Mucosa of descending colon (tissue), 3 donors: ENCODE results near the gene SPAG4. TPM values are rescaled to one million over a fixed set of nuclear protein-coding genes. Genes with fewer than 3 reads are reported as not detected.

ENCODE experiments used
- ATAC-seq: fragments of 200-7000 bp; cut with Tn5 transposase; one replicate; pipeline ENCODE4 v1.9.1; 2020; ENCODE audit warnings: mild to moderate bottlenecking, moderate library complexity
- DNase-seq, 3 donors: peaks; one replicate each; pipeline ENCODE4 v3.0.0-alpha.2; 2020
- H3K36me3 ChIP-seq: fragments of 200-600 bp; one replicate; pipeline ENCODE4 v1.8.0; 2021; ENCODE audit warnings: low read depth, mild to moderate bottlenecking
- H3K4me1 ChIP-seq: fragments of 200-600 bp; one replicate; pipeline ENCODE4 v1.8.0; 2021; ENCODE audit warnings: low read depth, mild to moderate bottlenecking
- H3K4me3 ChIP-seq: fragments of 200-600 bp; one replicate; pipeline ENCODE4 v1.8.0; 2021; ENCODE audit warnings: mild to moderate bottlenecking
- H3K9me3 ChIP-seq: fragments of 200-600 bp; one replicate; pipeline ENCODE4 v1.8.0; 2021; ENCODE audit warnings: mild to moderate bottlenecking
- CTCF ChIP-seq: fragments of 200-600 bp; IDR thresholded peaks from one replicate; pipeline ENCODE4 v1.8.0; 2022; ENCODE audit warnings: antibody characterized with exemption, mild to moderate bottlenecking
- intact Hi-C, 2 donors: fragments of 100-400 bp; cut with DNase I in 1 of 2; cut with micrococcal nuclease in 1 of 2; formaldehyde crosslinking; loops; one replicate each; pipeline versions ENCODE4 v1.11.0 to v1.11.1; 2022; cut with DNase I, micrococcal nuclease
- total RNA-seq, 3 donors: library from RNA; stranded (reverse); fragmentation: NEBNext Ultra II Directional in 2 of 3; extraction: Animal tissue kit (Norgen Biotek cat#: 25700) in 2 of 3; gene quantifications; one replicate each; pipeline versions ENCODE4 v1.2.1 to v1.2.4, GENCODE V29; 2021 to 2023
- donor health status: DM: no; HTN: no; CAD: no; lungs with moderate emphysema.
- donor health status: DM: no; HTN: no; CAD: no.
- donor health status: DM: no; HTN: yes; CAD: no.

The SPAG4 gene
- total RNA-seq, 3 donors from 2014 or later: 3.5 to 5.9 (median 4.1) TPM

GRCh38 chr20:35653893-35654292 lies 38.3 kb downstream of the SPAG4 start:
- intact Hi-C loops: no loop called here
- ATAC-seq (no peak), DNase-seq (no peak)
- H3K4me1 ChIP-seq: peaks cover 18% of the 10 kb centered on the region
- no peaks in the 10 kb centered on the region for H3K9me3 ChIP-seq
- H3K36me3 ChIP-seq: no peaks in the 10 kb centered on the region
- H3K4me3 ChIP-seq: no peak overlapping the region
- TF ChIP-seq CTCF: no peak

- TF ChIP-seq CTCF: no peak
- intact Hi-C loops: no loop called here
- Histone ChIP-seq H3K4me3 (no peak overlapping the region), H3K4me1 (peaks cover 21% of the 10 kb centered on the region), H3K36me3 (no peaks in the 10 kb centered on the region), H3K9me3 (no peaks in the 10 kb centered on the region)
- DNase-seq (no peak), ATAC-seq (no peak)
These were observed 38.8 kb downstream of the SPAG4 start for GRCh38 chr20:35654415-35654814.

- H3K9me3 ChIP-seq: no peaks in the 10 kb centered on the region
- peaks cover 33% of the 10 kb centered on the region for H3K4me1 ChIP-seq
- ATAC-seq (no peak), DNase-seq (no peak)
- H3K36me3 ChIP-seq: no peaks in the 10 kb centered on the region
- no peak for TF ChIP-seq CTCF
- H3K4me3 ChIP-seq: no peak overlapping the region
- intact Hi-C loops: no loop called here
These were observed 41.6 kb downstream of the SPAG4 start for GRCh38 chr20:35657271-35657670.

- TF ChIP-seq CTCF: no peak
- ATAC-seq (no peak), DNase-seq (no peak)
- H3K4me1 ChIP-seq: peaks cover 43% of the 10 kb centered on the region
- no peak overlapping the region for H3K4me3 ChIP-seq
- no peaks in the 10 kb centered on the region for H3K9me3 ChIP-seq
- intact Hi-C loops: no loop called here
- no peaks in the 10 kb centered on the region for H3K36me3 ChIP-seq
These were observed 44.7 kb downstream of the SPAG4 start for GRCh38 chr20:35660122-35660937.

GRCh38 chr20:35661053-35661452 lies 45.4 kb downstream of the SPAG4 start:
- no peaks in the 10 kb centered on the region for H3K36me3 ChIP-seq
- peaks cover 43% of the 10 kb centered on the region for H3K4me1 ChIP-seq
- no peak for DNase-seq
- ATAC-seq: no peak
- H3K4me3 ChIP-seq: no peak overlapping the region
- no peaks in the 10 kb centered on the region for H3K9me3 ChIP-seq
- TF ChIP-seq CTCF: no peak
- intact Hi-C loops: no loop called here
